HG03095 (cell line): ENCODE measurements around the gene MRPS9.

Source experiments
- ATAC-seq: cut with Tn5 transposase; IDR thresholded peaks from one replicate; pipeline ENCODE4 v1.9.1; 2021; ENCODE audit warnings: moderate library complexity; ENCODE audit not compliant: unreplicated experiment

Gene MRPS9

GRCh38 chr2:105078906-105079495 lies 41.1 kb downstream of the MRPS9 start:
- no peak for ATAC-seq

- no peak for ATAC-seq
Observed at GRCh38 chr2:105080461-105080860, 42.6 kb downstream of the MRPS9 start.

- no peak for ATAC-seq
Observed at GRCh38 chr2:105081006-105081601, 43.2 kb downstream of the MRPS9 start.

- ATAC-seq = no peak
Observed at GRCh38 chr2:105082107-105082506, 44.2 kb downstream of the MRPS9 start.

- no peak for ATAC-seq
Observed at GRCh38 chr2:105085525-105085924, 47.7 kb downstream of the MRPS9 start.

GRCh38 chr2:105087273-105087672 lies 49.4 kb downstream of the MRPS9 start:
- no peak for ATAC-seq

GRCh38 chr2:105090091-105090490 lies 52.2 kb downstream of the MRPS9 start:
- ATAC-seq = no peak

- ATAC-seq = no peak
Observed at GRCh38 chr2:105092797-105093196, 54.9 kb downstream of the MRPS9 start.

- ATAC-seq = no peak
Observed at GRCh38 chr2:105099153-105099552, 61.3 kb downstream of the MRPS9 start.

- peak; percentile 75 for ATAC-seq
Observed at GRCh38 chr2:105100046-105100840, 62.4 kb downstream of the MRPS9 start.

GRCh38 chr2:105102001-105102400 lies 64.1 kb downstream of the MRPS9 start:
- ATAC-seq = no peak

GRCh38 chr2:105102963-105103421 lies 65.1 kb downstream of the MRPS9 start:
- ATAC-seq = no peak

GRCh38 chr2:105103481-105103880 lies 65.6 kb downstream of the MRPS9 start:
- ATAC-seq = no peak

GRCh38 chr2:105104208-105104731 lies 66.4 kb downstream of the MRPS9 start:
- ATAC-seq = no peak

- ATAC-seq = no peak
Observed at GRCh38 chr2:105110295-105110829, 72.5 kb downstream of the MRPS9 start.

GRCh38 chr2:105111365-105112150 lies 73.7 kb downstream of the MRPS9 start:
- no peak for ATAC-seq

GRCh38 chr2:105112345-105112744 lies 74.5 kb downstream of the MRPS9 start:
- ATAC-seq = no peak

- ATAC-seq = no peak
Observed at GRCh38 chr2:105113616-105114291, 75.9 kb downstream of the MRPS9 start.

- no peak for ATAC-seq
Observed at GRCh38 chr2:105114551-105114950, 76.7 kb downstream of the MRPS9 start.

- ATAC-seq = no peak
Observed at GRCh38 chr2:105116348-105116747, 78.5 kb downstream of the MRPS9 start.
